ENCODE data around the gene OR5C1. TPM values are rescaled to one million over a fixed set of nuclear protein-coding genes. Genes with fewer than 3 reads are reported as not detected.
A peak's percentile ranks its signal among the peaks of the same experiment; 100 is the strongest.
"Not testable (repeated sequence)": the region's sequence is repeated elsewhere in the genome, so short reads cannot be mapped to it uniquely, and the experiment has no call there.

Gene OR5C1
- total and polyA plus RNA-seq, 2 of the 13 experiments (the other 11 are each of a cell fraction or from before 2014, with no cell fraction given), result not detected

DNA sequence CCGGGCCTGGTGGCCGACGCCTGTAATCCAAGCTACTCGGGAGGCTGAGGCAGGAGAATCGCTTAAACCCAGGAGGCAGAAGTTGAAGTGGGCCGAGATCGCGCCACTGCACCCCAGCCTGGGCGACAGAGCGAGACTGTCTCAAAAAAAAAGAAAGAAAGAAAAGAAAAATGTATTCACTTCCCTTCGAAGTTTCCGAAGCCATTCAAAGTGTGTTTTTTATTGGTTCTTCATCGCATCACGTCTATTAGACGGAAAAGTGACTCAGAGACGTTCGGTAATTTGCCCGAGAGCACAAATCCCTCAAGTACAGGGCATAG, 40.2 kb downstream of the OR5C1 start:
- CTCF ChIA-PET (ENCODE audit: low intra/inter-chr PET ratio, low total read pairs); DNase-seq (ENCODE audit: low spot score); H3K27me3 ChIP-seq (ENCODE audit: control insufficient read depth in 1 of 2, insufficient read depth in 2 of 2, low read length in 2 of 2); intact Hi-C loops (cut with micrococcal nuclease; ENCODE audit: unreplicated experiment); ATAC-seq; H3K36me3 ChIP-seq (replicated peaks in 1 of 2; ENCODE audit: control insufficient read depth in 1 of 2, insufficient read depth in 2 of 2, low read length in 2 of 2); H4K20me1 ChIP-seq (ENCODE audit: insufficient read depth, low read length); in situ Hi-C loops (cut with HindIII; ENCODE audit: extremely low pct_ligation_motif_present, low pct_unique_long_range_greater_than_20kb); BruUV-seq (replicated peaks); FAIRE-seq; H3K9me3 ChIP-seq (ENCODE audit: low read length): not testable (repeated sequence)
- Histone ChIP-seq H2AFZ (ENCODE audit: low read length) (peak overlapping the region; percentile 66), H3K79me2 (ENCODE audit: insufficient read depth, low read length) (peaks cover 33% of the 10 kb centered on the region), H3K4me2 (ENCODE audit: low read depth, low read length) (peak overlapping the region; percentile 80), H3K4me1 (ENCODE audit: insufficient read depth, low read length) (peaks cover 36% of the 10 kb centered on the region), H3K9ac (ENCODE audit: insufficient read depth, low read depth, low read length) (peak overlapping the region; percentile 81), H3K27ac (ENCODE audit: extremely low read length, insufficient read depth, low read length) (peak overlapping the region; percentile 76), H3K4me3 (replicated peaks in 1 of 3; ENCODE audit: insufficient read depth in 1 of 3, low read depth in 2 of 3, low read length in 3 of 3) (peak overlapping the region; percentile 79 to 99 (median 96); a peak in 5 of 6 replicates)
- 73% methylated on average over 18 of the region's 18 CpGs for WGBS (ENCODE audit: low lambda C conversion rate)
- TF ChIP-seq ZMYM3 (CRISPR knock-in tag; IDR thresholded peaks at IDR 0.05), result peak; percentile 8
- TF ChIP-seq CHD4 (IDR thresholded peaks at IDR 0.05; ENCODE audit: borderline replicate concordance, low read length), result peak; percentile 53; the same call in 1 of the 2 replicates
- TF ChIP-seq, protein P1, sequence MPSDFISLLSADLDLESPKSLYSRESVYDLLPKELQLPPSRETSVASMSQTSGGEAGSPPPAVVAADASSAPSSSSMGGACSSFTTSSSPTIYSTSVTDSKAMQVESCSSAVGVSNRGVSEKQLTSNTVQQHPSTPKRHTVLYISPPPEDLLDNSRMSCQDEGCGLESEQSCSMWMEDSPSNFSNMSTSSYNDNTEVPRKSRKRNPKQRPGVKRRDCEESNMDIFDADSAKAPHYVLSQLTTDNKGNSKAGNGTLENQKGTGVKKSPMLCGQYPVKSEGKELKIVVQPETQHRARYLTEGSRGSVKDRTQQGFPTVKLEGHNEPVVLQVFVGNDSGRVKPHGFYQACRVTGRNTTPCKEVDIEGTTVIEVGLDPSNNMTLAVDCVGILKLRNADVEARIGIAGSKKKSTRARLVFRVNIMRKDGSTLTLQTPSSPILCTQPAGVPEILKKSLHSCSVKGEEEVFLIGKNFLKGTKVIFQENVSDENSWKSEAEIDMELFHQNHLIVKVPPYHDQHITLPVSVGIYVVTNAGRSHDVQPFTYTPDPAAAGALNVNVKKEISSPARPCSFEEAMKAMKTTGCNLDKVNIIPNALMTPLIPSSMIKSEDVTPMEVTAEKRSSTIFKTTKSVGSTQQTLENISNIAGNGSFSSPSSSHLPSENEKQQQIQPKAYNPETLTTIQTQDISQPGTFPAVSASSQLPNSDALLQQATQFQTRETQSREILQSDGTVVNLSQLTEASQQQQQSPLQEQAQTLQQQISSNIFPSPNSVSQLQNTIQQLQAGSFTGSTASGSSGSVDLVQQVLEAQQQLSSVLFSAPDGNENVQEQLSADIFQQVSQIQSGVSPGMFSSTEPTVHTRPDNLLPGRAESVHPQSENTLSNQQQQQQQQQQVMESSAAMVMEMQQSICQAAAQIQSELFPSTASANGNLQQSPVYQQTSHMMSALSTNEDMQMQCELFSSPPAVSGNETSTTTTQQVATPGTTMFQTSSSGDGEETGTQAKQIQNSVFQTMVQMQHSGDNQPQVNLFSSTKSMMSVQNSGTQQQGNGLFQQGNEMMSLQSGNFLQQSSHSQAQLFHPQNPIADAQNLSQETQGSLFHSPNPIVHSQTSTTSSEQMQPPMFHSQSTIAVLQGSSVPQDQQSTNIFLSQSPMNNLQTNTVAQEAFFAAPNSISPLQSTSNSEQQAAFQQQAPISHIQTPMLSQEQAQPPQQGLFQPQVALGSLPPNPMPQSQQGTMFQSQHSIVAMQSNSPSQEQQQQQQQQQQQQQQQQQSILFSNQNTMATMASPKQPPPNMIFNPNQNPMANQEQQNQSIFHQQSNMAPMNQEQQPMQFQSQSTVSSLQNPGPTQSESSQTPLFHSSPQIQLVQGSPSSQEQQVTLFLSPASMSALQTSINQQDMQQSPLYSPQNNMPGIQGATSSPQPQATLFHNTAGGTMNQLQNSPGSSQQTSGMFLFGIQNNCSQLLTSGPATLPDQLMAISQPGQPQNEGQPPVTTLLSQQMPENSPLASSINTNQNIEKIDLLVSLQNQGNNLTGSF (CRISPR knock-in tag; IDR thresholded peaks at IDR 0.05), result 0 out of 2 replicates have a peak, but pooled peaks have one; percentile 29
- TF ChIP-seq, protein P2, sequence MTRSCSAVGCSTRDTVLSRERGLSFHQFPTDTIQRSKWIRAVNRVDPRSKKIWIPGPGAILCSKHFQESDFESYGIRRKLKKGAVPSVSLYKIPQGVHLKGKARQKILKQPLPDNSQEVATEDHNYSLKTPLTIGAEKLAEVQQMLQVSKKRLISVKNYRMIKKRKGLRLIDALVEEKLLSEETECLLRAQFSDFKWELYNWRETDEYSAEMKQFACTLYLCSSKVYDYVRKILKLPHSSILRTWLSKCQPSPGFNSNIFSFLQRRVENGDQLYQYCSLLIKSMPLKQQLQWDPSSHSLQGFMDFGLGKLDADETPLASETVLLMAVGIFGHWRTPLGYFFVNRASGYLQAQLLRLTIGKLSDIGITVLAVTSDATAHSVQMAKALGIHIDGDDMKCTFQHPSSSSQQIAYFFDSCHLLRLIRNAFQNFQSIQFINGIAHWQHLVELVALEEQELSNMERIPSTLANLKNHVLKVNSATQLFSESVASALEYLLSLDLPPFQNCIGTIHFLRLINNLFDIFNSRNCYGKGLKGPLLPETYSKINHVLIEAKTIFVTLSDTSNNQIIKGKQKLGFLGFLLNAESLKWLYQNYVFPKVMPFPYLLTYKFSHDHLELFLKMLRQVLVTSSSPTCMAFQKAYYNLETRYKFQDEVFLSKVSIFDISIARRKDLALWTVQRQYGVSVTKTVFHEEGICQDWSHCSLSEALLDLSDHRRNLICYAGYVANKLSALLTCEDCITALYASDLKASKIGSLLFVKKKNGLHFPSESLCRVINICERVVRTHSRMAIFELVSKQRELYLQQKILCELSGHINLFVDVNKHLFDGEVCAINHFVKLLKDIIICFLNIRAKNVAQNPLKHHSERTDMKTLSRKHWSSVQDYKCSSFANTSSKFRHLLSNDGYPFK (CRISPR knock-in tag; IDR thresholded peaks at IDR 0.05; ENCODE audit: borderline replicate concordance), result 0 out of 2 replicates have a peak, but pooled peaks have one; percentile 24
- POLR2A ChIA-PET, result interaction anchor here (0.7 to 1.3 kb wide), 5 partner anchors 9 to 365 kb away, joined by 3 to 6 read pairs (median 4); partner anchors contain the start of genes RABGAP1 and RC3H2
